Measurements from ENCODE around the gene AP1G1.
"Not testable (repeated sequence)": the region's sequence is repeated elsewhere in the genome, so short reads cannot be mapped to it uniquely, and the experiment has no call there.

AP1G1 gene

GRCh38 chr16:71845639-71846430 is 37.2 kb upstream of the AP1G1 start, which contains the start of gene ATXN1L:
ATXN1L (plus strand) TSS chr16:71845976; CDS start chr16:71849741, 3,765 bp downstream.
- H3K4me3 ChIP-seq (ENCODE audit: insufficient read depth, low read depth, low read length): peak within 1 kb of the TSS; percentile 98
- WGBS, 2 experiments: 1% methylated on average over 62 of the region's 62 CpGs
- peaks cover 4% of the 10 kb centered on the region for H3K4me1 ChIP-seq (ENCODE audit: control insufficient read depth, insufficient read depth, low read length)
- peaks cover 11% of the 10 kb centered on the region for H3K36me3 ChIP-seq (ENCODE audit: control insufficient read depth, insufficient read depth, low read length)
- peak within 1 kb of the TSS; percentile 10 for H3K27ac ChIP-seq (ENCODE audit: insufficient read depth, low read depth, low read length, poor library complexity, severe bottlenecking)
- no peaks in the 10 kb centered on the region for H3K27me3 ChIP-seq (ENCODE audit: control insufficient read depth, insufficient read depth, low read length, poor library complexity, severe bottlenecking)
- no peaks in the 10 kb centered on the region for H3K9me3 ChIP-seq (ENCODE audit: control insufficient read depth, low read length)

DNA sequence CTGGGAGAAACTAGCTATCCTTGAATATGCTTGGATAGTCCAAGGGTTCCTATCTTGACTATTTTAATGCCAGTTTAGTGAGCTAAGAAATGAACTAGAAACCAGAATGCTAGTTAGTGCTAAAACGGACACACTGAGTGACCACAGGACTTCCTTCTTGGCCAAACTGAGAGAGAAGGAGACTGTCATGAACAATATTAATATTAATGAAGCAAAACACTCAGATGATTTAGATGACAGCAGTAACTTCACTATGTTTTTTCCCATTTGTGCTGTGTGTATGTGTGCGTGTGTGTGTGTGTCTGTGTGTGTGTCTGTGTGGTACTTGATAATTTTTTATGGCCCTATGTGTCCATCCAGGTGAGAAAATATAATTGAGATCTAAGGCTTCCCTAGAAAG is 34.9 kb upstream of the AP1G1 start:
- 75 to 89% methylated on average over 2 of the region's 2 CpGs for WGBS, 2 experiments
- no peaks in the 10 kb centered on the region for H3K9me3 ChIP-seq (ENCODE audit: control insufficient read depth, low read length)

DNA sequence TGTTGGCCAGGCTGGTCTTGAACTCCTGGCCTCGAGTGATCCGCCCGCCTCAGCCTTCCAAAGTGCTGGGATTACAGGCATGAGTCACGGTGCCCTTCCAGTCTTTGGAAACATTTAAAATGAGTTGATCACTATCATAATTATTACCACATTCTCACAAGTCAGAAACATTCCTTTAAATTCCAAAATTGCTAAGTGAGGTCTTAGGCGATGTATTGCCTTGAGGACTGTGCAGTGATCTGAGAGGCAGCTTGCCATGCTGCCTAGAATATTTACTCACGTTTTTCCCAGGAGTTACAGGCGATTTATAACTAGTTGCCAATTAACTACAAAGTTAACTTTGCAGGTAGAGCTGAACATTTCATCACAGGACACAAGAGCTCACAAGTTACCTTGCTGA is 31.4 kb upstream of the AP1G1 start:
- Histone ChIP-seq H3K36me3 (ENCODE audit: control insufficient read depth, insufficient read depth, low read length) (no peaks in the 10 kb centered on the region), H3K4me3 (ENCODE audit: insufficient read depth, low read depth, low read length) (no peak overlapping the region), H3K27me3 (ENCODE audit: control insufficient read depth, insufficient read depth, low read length, poor library complexity, severe bottlenecking) (no peaks in the 10 kb centered on the region), H3K9me3 (ENCODE audit: control insufficient read depth, low read length) (no peaks in the 10 kb centered on the region), H3K4me1 (ENCODE audit: control insufficient read depth, insufficient read depth, low read length) (no peaks in the 10 kb centered on the region), H3K27ac (ENCODE audit: insufficient read depth, low read depth, low read length, poor library complexity, severe bottlenecking) (no peak overlapping the region)
- 81% methylated on average over 7 of the region's 7 CpGs for WGBS, 2 experiments

More for the DNA sequence above, 34.9 kb upstream of the AP1G1 start:
- Histone ChIP-seq H3K4me3 (ENCODE audit: insufficient read depth, low read depth, low read length) (no peak overlapping the region), H3K27me3 (ENCODE audit: control insufficient read depth, insufficient read depth, low read length, poor library complexity, severe bottlenecking) (no peaks in the 10 kb centered on the region), H3K36me3 (ENCODE audit: control insufficient read depth, insufficient read depth, low read length) (no peaks in the 10 kb centered on the region), H3K4me1 (ENCODE audit: control insufficient read depth, insufficient read depth, low read length) (peaks cover 4% of the 10 kb centered on the region), H3K27ac (ENCODE audit: insufficient read depth, low read depth, low read length, poor library complexity, severe bottlenecking) (no peak overlapping the region)

GRCh38 chr16:71837150-71837549 is 28.5 kb upstream of the AP1G1 start:
- Histone ChIP-seq H3K27me3 (ENCODE audit: control insufficient read depth, insufficient read depth, low read length, poor library complexity, severe bottlenecking) (no peaks in the 10 kb centered on the region), H3K36me3 (ENCODE audit: control insufficient read depth, insufficient read depth, low read length) (no peaks in the 10 kb centered on the region), H3K27ac (ENCODE audit: insufficient read depth, low read depth, low read length, poor library complexity, severe bottlenecking) (no peak overlapping the region), H3K4me3 (ENCODE audit: insufficient read depth, low read depth, low read length) (no peak overlapping the region), H3K9me3 (ENCODE audit: control insufficient read depth, low read length) (no peaks in the 10 kb centered on the region), H3K4me1 (ENCODE audit: control insufficient read depth, insufficient read depth, low read length) (no peaks in the 10 kb centered on the region)
- 100% methylated on average over 3 of the region's 3 CpGs for WGBS, 2 experiments

- H3K4me1 ChIP-seq (ENCODE audit: control insufficient read depth, insufficient read depth, low read length): no peaks in the 10 kb centered on the region
- H3K27ac ChIP-seq (ENCODE audit: insufficient read depth, low read depth, low read length, poor library complexity, severe bottlenecking): no peak overlapping the region
- no peaks in the 10 kb centered on the region for H3K9me3 ChIP-seq (ENCODE audit: control insufficient read depth, low read length)
- WGBS, 2 experiments: 90 to 91% methylated on average over 3 of the region's 3 CpGs
- no peaks in the 10 kb centered on the region for H3K27me3 ChIP-seq (ENCODE audit: control insufficient read depth, insufficient read depth, low read length, poor library complexity, severe bottlenecking)
- H3K36me3 ChIP-seq (ENCODE audit: control insufficient read depth, insufficient read depth, low read length): no peaks in the 10 kb centered on the region
- H3K4me3 ChIP-seq (ENCODE audit: insufficient read depth, low read depth, low read length): no peak overlapping the region
Observed at GRCh38 chr16:71834291-71834690, 25.7 kb upstream of the AP1G1 start.

DNA sequence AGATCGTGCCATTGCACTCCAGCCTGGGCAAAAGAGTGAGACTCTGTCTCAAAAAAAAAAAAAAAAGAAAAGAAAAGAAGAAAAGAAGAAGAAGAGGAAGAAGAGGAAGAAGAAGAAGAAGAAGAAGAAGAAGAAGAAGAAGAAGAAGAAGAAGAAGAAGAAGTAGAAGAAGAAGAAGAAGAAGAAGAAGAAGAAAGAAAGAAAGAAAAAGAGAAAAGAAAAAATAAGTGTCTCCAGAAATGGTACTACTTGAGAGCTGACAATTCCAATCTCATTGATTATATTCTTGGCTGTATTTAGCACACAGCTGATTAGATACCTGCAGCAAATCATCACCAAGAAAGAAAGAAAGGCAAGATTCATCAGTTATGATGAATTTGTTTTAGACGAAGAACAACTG is 23.5 kb upstream of the AP1G1 start:
- not testable (repeated sequence) for H3K9me3 ChIP-seq (ENCODE audit: control insufficient read depth, low read length); H3K36me3 ChIP-seq (ENCODE audit: control insufficient read depth, insufficient read depth, low read length); H3K27me3 ChIP-seq (ENCODE audit: control insufficient read depth, insufficient read depth, low read length, poor library complexity, severe bottlenecking)

GRCh38 chr16:71831698-71832097 is 23.1 kb upstream of the AP1G1 start:
- H3K4me3 ChIP-seq (ENCODE audit: insufficient read depth, low read depth, low read length); H3K9me3 ChIP-seq (ENCODE audit: control insufficient read depth, low read length); H3K27me3 ChIP-seq (ENCODE audit: control insufficient read depth, insufficient read depth, low read length, poor library complexity, severe bottlenecking); H3K36me3 ChIP-seq (ENCODE audit: control insufficient read depth, insufficient read depth, low read length); H3K27ac ChIP-seq (ENCODE audit: insufficient read depth, low read depth, low read length, poor library complexity, severe bottlenecking); H3K4me1 ChIP-seq (ENCODE audit: control insufficient read depth, insufficient read depth, low read length): not testable (repeated sequence)
- 91 to 95% methylated on average over 3 of the region's 3 CpGs for whole genome bisulfite sequencing, 2 experiments

More for the DNA sequence above, 23.5 kb upstream of the AP1G1 start:
- 82 to 83% methylated on average over 2 of the region's 2 CpGs for WGBS, 2 experiments
- H3K27ac ChIP-seq (ENCODE audit: insufficient read depth, low read depth, low read length, poor library complexity, severe bottlenecking); H3K4me1 ChIP-seq (ENCODE audit: control insufficient read depth, insufficient read depth, low read length); H3K4me3 ChIP-seq (ENCODE audit: insufficient read depth, low read depth, low read length): not testable (repeated sequence)

- Histone ChIP-seq H3K36me3 (ENCODE audit: control insufficient read depth, insufficient read depth, low read length) (no peaks in the 10 kb centered on the region), H3K27ac (ENCODE audit: insufficient read depth, low read depth, low read length, poor library complexity, severe bottlenecking) (no peak overlapping the region), H3K9me3 (ENCODE audit: control insufficient read depth, low read length) (no peaks in the 10 kb centered on the region), H3K4me3 (ENCODE audit: insufficient read depth, low read depth, low read length) (no peak overlapping the region), H3K4me1 (ENCODE audit: control insufficient read depth, insufficient read depth, low read length) (no peaks in the 10 kb centered on the region), H3K27me3 (ENCODE audit: control insufficient read depth, insufficient read depth, low read length, poor library complexity, severe bottlenecking) (no peaks in the 10 kb centered on the region)
- WGBS, 2 experiments: 88 to 93% methylated on average over 1 to 2 of the region's 2 CpGs
Observed at GRCh38 chr16:71830359-71830758, 21.7 kb upstream of the AP1G1 start.

DNA sequence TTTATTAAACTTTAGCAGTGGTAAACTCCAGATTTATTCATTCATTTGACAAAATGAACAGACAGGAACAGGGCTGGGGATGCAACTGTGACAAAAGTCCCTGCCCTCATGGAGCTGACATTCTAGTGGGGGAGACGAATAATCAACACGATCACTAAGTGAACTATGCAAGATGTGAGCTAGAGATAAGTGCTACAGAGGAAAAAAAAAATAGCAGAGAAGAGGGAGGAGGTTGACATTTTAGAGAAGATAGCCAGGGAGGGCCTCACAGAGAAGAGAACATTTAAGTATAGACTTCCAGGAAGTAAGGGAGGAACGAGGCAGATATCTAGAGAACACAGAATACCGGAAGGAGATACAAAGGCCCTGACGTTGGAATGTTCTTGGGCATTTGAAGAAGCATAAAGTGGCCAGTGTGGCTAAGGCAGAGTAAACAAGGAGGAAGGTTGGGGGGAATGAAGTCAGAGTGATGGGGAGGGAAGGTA is 17.9 kb upstream of the AP1G1 start:
- Histone ChIP-seq H3K4me3 (ENCODE audit: insufficient read depth, low read depth, low read length) (no peak overlapping the region), H3K36me3 (ENCODE audit: control insufficient read depth, insufficient read depth, low read length) (no peaks in the 10 kb centered on the region), H3K27ac (ENCODE audit: insufficient read depth, low read depth, low read length, poor library complexity, severe bottlenecking) (no peak overlapping the region), H3K4me1 (ENCODE audit: control insufficient read depth, insufficient read depth, low read length) (no peaks in the 10 kb centered on the region), H3K9me3 (ENCODE audit: control insufficient read depth, low read length) (no peaks in the 10 kb centered on the region), H3K27me3 (ENCODE audit: control insufficient read depth, insufficient read depth, low read length, poor library complexity, severe bottlenecking) (no peaks in the 10 kb centered on the region)
- WGBS, 2 experiments: 90 to 91% methylated on average over 5 of the region's 5 CpGs

DNA sequence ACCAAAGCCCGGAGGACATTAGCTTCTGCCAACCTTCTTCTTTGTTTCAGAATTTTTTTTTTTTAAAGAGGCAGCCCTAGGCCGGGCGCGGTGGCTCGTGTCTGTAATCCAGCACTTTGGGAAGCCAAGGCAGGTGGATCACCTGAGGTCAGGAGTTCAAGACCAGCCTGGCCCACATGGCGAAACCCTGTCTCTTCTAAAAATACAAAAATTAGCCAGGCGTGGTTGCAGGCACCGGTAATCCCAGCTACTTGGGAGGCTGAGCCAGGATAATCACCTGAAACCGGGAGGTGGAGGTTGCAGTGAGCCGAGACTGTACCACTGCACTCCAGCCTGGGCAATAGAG is 8.5 kb upstream of the AP1G1 start:
- not testable (repeated sequence) for H3K27me3 ChIP-seq (ENCODE audit: control insufficient read depth, insufficient read depth, low read length, poor library complexity, severe bottlenecking); H3K9me3 ChIP-seq (ENCODE audit: control insufficient read depth, low read length); H3K4me1 ChIP-seq (ENCODE audit: control insufficient read depth, insufficient read depth, low read length); H3K27ac ChIP-seq (ENCODE audit: insufficient read depth, low read depth, low read length, poor library complexity, severe bottlenecking); H3K36me3 ChIP-seq (ENCODE audit: control insufficient read depth, insufficient read depth, low read length); H3K4me3 ChIP-seq (ENCODE audit: insufficient read depth, low read depth, low read length)
- WGBS, 2 experiments: 86 to 90% methylated on average over 10 of the region's 10 CpGs
